WI38 (cell line): Measurements from ENCODE around the gene MARCHF10.

Source experiments
- H3K4me3 ChIP-seq: 2 replicates; pipeline ENCODE4 v1.5.1; 2011; ENCODE audit warnings: low read depth, mild to moderate bottlenecking, control low read depth, low read length
- TF ChIP-seq, protein P1 (sequence below): IDR thresholded peaks from 2 replicates; pipeline ENCODE4 v1.5.1; 2012; ENCODE audit warnings: low read depth, mild to moderate bottlenecking, control low read depth, low read length

MARCHF10 gene

DNA sequence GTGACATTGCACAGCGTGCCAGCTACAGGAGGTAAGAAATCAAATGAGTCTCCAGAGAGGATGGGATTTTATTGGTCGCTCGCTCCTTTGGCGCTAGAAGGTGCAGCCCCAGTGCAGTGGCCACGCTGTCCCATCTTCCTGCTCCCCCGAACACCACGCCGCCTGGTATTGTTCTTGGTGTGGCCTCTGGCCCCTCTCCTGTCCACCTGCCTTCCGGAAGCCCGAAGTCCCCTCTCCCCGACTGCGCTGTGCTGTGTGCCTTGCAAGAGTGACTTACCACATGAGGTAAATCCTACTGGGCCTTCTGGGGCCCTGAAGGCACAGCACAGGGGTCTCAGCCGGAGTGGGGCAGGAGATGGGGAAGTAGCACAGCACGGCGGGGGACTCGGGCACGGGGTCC, 58.2 kb downstream of the MARCHF10 start:
- H3K4me3 ChIP-seq: no peak overlapping the region
- TF ChIP-seq, protein P1, sequence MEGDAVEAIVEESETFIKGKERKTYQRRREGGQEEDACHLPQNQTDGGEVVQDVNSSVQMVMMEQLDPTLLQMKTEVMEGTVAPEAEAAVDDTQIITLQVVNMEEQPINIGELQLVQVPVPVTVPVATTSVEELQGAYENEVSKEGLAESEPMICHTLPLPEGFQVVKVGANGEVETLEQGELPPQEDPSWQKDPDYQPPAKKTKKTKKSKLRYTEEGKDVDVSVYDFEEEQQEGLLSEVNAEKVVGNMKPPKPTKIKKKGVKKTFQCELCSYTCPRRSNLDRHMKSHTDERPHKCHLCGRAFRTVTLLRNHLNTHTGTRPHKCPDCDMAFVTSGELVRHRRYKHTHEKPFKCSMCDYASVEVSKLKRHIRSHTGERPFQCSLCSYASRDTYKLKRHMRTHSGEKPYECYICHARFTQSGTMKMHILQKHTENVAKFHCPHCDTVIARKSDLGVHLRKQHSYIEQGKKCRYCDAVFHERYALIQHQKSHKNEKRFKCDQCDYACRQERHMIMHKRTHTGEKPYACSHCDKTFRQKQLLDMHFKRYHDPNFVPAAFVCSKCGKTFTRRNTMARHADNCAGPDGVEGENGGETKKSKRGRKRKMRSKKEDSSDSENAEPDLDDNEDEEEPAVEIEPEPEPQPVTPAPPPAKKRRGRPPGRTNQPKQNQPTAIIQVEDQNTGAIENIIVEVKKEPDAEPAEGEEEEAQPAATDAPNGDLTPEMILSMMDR: no peak

DNA sequence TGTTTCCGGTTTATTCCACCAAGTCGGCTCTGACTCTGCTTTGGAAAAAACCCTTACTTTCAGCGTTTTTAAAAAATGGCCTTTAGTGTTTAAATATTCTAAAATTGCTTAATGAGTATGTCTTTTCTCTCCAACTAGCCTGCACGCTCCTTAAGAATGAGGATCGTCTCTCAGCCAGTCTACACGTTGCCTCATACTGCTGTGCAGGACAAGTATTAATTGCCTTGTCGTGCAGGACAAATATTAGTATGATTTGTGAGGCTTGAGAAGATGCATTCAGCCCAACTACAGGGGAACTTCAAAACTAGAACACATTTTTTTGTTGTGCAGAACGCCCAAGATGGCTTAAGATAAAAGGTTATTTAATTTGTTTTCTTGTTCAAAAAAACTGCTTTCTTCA, 61.2 kb downstream of the MARCHF10 start:
- TF ChIP-seq, protein P1: no peak
- no peak overlapping the region for H3K4me3 ChIP-seq

DNA sequence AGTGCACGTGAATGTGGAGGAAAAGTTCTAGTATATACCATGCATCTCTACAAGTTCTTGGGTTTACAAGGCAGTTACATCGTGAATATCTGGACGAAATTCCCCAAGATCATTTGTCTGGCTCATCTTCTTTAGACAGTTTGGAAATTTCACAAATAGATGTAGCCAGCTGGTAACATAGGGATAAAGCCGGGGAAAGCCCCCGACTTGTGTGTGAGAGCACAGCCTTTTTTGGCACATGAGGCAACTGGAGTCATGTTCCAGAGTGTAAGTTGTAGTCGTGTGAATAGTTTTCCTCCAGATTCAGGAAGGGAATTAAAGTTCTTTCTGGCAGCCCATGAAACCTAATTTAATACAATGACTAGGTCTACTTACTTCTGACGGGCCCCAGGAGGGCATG, 62.3 kb downstream of the MARCHF10 start:
- TF ChIP-seq, protein P1: no peak
- no peak overlapping the region for H3K4me3 ChIP-seq

DNA sequence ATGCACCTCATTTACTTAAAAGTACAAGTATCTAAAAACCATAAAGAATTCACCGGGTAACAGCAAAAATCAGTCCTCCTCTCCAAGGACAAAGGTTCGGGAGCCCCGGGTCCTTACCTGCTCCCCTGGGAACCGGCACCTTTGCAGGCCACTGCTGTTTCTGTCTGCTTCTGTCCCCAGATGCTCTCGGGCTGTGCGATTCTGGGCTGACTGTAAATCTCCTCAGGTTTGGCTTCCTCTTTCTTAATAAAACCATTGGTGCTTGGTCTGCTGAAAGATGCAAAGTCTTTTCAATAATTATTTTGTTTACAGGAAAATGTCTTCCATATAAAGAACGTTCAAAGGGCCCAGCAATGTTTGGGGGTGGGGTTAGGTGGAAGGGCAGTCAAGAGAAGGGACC, 63.9 kb downstream of the MARCHF10 start:
- no peak overlapping the region for H3K4me3 ChIP-seq
- TF ChIP-seq, protein P1: no peak

DNA sequence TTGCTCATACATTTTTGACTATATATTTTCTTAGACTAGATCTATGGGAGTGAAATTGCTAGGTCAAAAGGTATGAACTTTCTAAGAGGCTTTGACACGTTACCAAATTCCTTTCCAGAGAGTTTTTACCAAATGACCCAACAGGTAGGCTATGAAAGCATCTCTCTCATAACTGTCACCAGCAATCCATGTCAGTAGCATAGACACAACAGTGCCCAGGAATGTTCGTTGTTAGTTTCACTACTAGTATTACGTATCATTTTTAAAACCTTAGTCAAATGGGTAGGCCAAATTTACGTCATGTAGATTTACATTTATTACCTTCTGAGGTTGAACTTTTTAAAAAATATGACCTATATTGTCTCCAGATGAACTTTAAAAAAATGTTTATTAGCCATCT, 66.8 kb downstream of the MARCHF10 start:
- TF ChIP-seq, protein P1: no peak

DNA sequence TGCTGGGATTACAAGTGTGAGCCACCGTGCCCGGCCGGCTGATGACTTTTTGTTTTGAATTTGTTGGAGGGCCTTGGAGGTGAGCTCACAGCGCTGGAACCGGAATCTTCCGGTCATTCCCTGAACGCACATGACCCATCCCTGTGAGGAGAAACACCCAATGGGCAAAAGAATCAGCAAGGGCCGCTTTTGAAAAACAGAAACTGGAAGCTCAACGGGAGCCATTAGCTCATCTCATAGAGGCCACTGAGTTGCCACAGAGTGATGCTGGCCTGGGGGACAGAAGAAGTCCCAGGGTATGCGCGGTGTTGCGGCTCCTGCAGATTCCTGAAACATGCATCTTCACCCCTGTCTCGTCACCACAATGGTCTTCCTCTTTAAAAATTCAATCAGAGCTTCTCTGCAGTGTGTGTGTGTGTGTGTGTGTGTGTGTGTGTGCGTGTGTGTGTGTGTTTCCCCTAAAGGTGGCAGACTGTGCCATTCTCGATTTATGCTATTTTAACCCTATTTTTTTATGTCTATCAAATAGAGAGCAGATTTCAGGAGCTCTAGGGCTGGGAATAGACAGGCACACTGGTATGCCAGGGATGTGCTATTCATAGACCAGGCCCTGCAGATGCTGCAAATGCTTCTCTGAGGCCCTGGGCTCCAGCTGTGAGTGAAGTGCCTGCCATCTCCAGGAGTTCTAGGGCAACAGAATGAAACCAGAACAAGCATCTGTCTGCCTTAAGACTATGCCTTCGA, 68.3 kb downstream of the MARCHF10 start:
- TF ChIP-seq, protein P1: no peak
- H3K4me3 ChIP-seq: no peak overlapping the region

More for the DNA sequence above, 66.8 kb downstream of the MARCHF10 start:
- H3K4me3 ChIP-seq: no peak overlapping the region

DNA sequence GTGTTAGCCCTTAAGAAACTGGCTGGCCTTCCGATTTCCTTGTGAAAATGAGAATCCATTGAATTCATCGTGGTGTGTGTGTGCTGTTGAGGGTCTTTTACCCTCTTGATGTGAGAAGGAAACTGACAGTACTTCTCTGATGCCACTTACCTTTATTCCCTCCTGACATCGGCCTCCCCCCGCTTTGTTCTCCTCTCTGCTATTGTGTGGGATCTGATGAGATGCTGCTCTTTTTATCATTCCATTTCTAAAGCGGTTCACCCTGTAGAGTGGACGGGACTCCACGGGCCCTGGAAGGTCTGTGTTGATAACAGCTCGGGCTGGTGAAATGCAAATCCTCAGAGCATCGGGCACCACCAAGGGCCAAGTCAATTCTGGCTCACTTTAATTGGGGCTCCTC, 69.8 kb downstream of the MARCHF10 start:
- no peak overlapping the region for H3K4me3 ChIP-seq
- TF ChIP-seq, protein P1: no peak
